ENCODE measurements around the gene DCST2. TPM values are rescaled to one million over a fixed set of nuclear protein-coding genes. Genes with fewer than 3 reads are reported as not detected.

The DCST2 gene
- total and polyA plus RNA-seq, 9 of the 15 experiments (the other 6 are each of a cell fraction or from before 2014, with no cell fraction given): 0.09 to 0.49 (median 0.11) TPM; not detected in 3

GRCh38 chr1:155080312-155081228 is 47.0 kb upstream of the DCST2 start (continued):
- TF ChIP-seq CLOCK (CRISPR knock-in tag; IDR thresholded peaks at IDR 0.05; ENCODE audit: borderline replicate concordance): no peak
- no peak for TF ChIP-seq ZNF512 (tag; IDR thresholded peaks at IDR 0.05)
- TF ChIP-seq XRCC3 (IDR thresholded peaks at IDR 0.05): no peak
- no peak for TF ChIP-seq U2AF1 (optimal IDR thresholded peaks at IDR 0.05; ENCODE audit: low read depth, low read length)
- TF ChIP-seq, protein P1, sequence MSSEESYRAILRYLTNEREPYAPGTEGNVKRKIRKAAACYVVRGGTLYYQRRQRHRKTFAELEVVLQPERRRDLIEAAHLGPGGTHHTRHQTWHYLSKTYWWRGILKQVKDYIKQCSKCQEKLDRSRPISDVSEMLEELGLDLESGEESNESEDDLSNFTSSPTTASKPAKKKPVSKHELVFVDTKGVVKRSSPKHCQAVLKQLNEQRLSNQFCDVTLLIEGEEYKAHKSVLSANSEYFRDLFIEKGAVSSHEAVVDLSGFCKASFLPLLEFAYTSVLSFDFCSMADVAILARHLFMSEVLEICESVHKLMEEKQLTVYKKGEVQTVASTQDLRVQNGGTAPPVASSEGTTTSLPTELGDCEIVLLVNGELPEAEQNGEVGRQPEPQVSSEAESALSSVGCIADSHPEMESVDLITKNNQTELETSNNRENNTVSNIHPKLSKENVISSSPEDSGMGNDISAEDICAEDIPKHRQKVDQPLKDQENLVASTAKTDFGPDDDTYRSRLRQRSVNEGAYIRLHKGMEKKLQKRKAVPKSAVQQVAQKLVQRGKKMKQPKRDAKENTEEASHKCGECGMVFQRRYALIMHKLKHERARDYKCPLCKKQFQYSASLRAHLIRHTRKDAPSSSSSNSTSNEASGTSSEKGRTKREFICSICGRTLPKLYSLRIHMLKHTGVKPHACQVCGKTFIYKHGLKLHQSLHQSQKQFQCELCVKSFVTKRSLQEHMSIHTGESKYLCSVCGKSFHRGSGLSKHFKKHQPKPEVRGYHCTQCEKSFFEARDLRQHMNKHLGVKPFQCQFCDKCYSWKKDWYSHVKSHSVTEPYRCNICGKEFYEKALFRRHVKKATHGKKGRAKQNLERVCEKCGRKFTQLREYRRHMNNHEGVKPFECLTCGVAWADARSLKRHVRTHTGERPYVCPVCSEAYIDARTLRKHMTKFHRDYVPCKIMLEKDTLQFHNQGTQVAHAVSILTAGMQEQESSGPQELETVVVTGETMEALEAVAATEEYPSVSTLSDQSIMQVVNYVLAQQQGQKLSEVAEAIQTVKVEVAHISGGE (CRISPR knock-in tag; IDR thresholded peaks at IDR 0.05): no peak
- no peak for TF ChIP-seq COPS2 (conservative IDR thresholded peaks at IDR 0.05)
- TF ChIP-seq ARID2 (IDR thresholded peaks at IDR 0.05): no peak
- TF ChIP-seq, protein P2, sequence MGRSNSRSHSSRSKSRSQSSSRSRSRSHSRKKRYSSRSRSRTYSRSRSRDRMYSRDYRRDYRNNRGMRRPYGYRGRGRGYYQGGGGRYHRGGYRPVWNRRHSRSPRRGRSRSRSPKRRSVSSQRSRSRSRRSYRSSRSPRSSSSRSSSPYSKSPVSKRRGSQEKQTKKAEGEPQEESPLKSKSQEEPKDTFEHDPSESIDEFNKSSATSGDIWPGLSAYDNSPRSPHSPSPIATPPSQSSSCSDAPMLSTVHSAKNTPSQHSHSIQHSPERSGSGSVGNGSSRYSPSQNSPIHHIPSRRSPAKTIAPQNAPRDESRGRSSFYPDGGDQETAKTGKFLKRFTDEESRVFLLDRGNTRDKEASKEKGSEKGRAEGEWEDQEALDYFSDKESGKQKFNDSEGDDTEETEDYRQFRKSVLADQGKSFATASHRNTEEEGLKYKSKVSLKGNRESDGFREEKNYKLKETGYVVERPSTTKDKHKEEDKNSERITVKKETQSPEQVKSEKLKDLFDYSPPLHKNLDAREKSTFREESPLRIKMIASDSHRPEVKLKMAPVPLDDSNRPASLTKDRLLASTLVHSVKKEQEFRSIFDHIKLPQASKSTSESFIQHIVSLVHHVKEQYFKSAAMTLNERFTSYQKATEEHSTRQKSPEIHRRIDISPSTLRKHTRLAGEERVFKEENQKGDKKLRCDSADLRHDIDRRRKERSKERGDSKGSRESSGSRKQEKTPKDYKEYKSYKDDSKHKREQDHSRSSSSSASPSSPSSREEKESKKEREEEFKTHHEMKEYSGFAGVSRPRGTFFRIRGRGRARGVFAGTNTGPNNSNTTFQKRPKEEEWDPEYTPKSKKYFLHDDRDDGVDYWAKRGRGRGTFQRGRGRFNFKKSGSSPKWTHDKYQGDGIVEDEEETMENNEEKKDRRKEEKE (IDR thresholded peaks at IDR 0.05; ENCODE audit: borderline replicate concordance in 1 of 2, control insufficient read depth in 1 of 2, low read depth in 2 of 2, low read length in 1 of 2): no peak
- TF ChIP-seq ATF7 (IDR thresholded peaks at IDR 0.05): 0 out of 2 replicates have a peak, but pooled peaks have one; percentile 14
- no peak for TF ChIP-seq XRCC5 (IDR thresholded peaks at IDR 0.05; ENCODE audit: low read depth, low read length)
- TF ChIP-seq MAZ (CRISPR knock-in tag; conservative IDR thresholded peaks at IDR 0.05 in 1 of 2, IDR thresholded peaks at IDR 0.05 in 1 of 2): peak; percentile 20 to 64; a peak in 2 of 4 replicates
- no peak for TF ChIP-seq KDM1A (IDR thresholded peaks at IDR 0.05)
- TF ChIP-seq ZNF174 (CRISPR knock-in tag; IDR thresholded peaks at IDR 0.05): no peak
- no peak for TF ChIP-seq ZNF707 (CRISPR knock-in tag; conservative IDR thresholded peaks at IDR 0.05)
- TF ChIP-seq FOS (IDR thresholded peaks at IDR 0.05; ENCODE audit: extremely low read depth, insufficient read length): no peak

Data from K562 (cell line).